HG02938 (cell line): Measurements from ENCODE around the gene MPZL2.

Experiments
- ATAC-seq: cut with Tn5 transposase; IDR thresholded peaks from one replicate; pipeline ENCODE4 v1.9.1; 2021; ENCODE audit warnings: mild to moderate bottlenecking, moderate library complexity; ENCODE audit not compliant: unreplicated experiment

Gene MPZL2

GRCh38 chr11:118243993-118244762 is 19.9 kb downstream of the MPZL2 start:
- no peak for ATAC-seq

- ATAC-seq, result no peak
Observed at GRCh38 chr11:118243161-118243560, 20.9 kb downstream of the MPZL2 start.

GRCh38 chr11:118241764-118242098 is 22.4 kb downstream of the MPZL2 start:
- peak; percentile 8 for ATAC-seq

- ATAC-seq, result peak; percentile 78
Observed at GRCh38 chr11:118240999-118241763, 22.9 kb downstream of the MPZL2 start.

- no peak for ATAC-seq
Observed at GRCh38 chr11:118239509-118240205, 24.4 kb downstream of the MPZL2 start.

- no peak for ATAC-seq
Observed at GRCh38 chr11:118238929-118239328, 25.2 kb downstream of the MPZL2 start.

- ATAC-seq, result no peak
Observed at GRCh38 chr11:118238421-118238820, 25.7 kb downstream of the MPZL2 start.

- no peak for ATAC-seq
Observed at GRCh38 chr11:118236170-118236569, 27.9 kb downstream of the MPZL2 start.

- no peak for ATAC-seq
Observed at GRCh38 chr11:118234833-118235232, 29.3 kb downstream of the MPZL2 start.

- no peak for ATAC-seq
Observed at GRCh38 chr11:118233850-118234249, 30.2 kb downstream of the MPZL2 start.

- ATAC-seq, result no peak
Observed at GRCh38 chr11:118233377-118233776, 30.7 kb downstream of the MPZL2 start.

- no peak for ATAC-seq
Observed at GRCh38 chr11:118232659-118233058, 31.4 kb downstream of the MPZL2 start.

GRCh38 chr11:118231461-118231860 is 32.6 kb downstream of the MPZL2 start:
- no peak for ATAC-seq

GRCh38 chr11:118230088-118230487 is 34.0 kb downstream of the MPZL2 start:
- ATAC-seq, result no peak

GRCh38 chr11:118229274-118229847 is 34.7 kb downstream of the MPZL2 start:
- ATAC-seq, result no peak

GRCh38 chr11:118227865-118228785 is 36.0 kb downstream of the MPZL2 start:
- peak; percentile 69 for ATAC-seq

- ATAC-seq, result no peak
Observed at GRCh38 chr11:118226781-118227180, 37.3 kb downstream of the MPZL2 start.

- ATAC-seq, result no peak
Observed at GRCh38 chr11:118226296-118226695, 37.8 kb downstream of the MPZL2 start.

GRCh38 chr11:118224511-118225188 is 39.4 kb downstream of the MPZL2 start, which contains the start of gene JAML:
JAML (minus strand) TSS chr11:118225011; CDS start chr11:118214866, 10,145 bp downstream.
- ATAC-seq, result peak; percentile 48

- no peak for ATAC-seq
Observed at GRCh38 chr11:118223992-118224391, 40.1 kb downstream of the MPZL2 start.
